ENCODE measurements around the gene SP6.

Gene SP6

GRCh38 chr17:47834756-47835155, 16.2 kb downstream of the SP6 start:
- no peak for DNase-seq (ENCODE audit: low read depth)

GRCh38 chr17:47831934-47832327, 19.0 kb downstream of the SP6 start:
- no peak for DNase-seq (ENCODE audit: low read depth)

- peak; percentile 87 for DNase-seq (ENCODE audit: low read depth)
Observed at GRCh38 chr17:47831003-47831933, 19.7 kb downstream of the SP6 start, which contains the start of the genes LRRC46 and MRPL10. Gene LRRC46 (plus strand): TSS chr17:47831670. CDS start chr17:47831990, 320 bp downstream. Gene MRPL10 (minus strand): TSS chr17:47831541. CDS start chr17:47831511, 30 bp downstream.

GRCh38 chr17:47830396-47831002, 20.5 kb downstream of the SP6 start:
- no peak for DNase-seq (ENCODE audit: low read depth)

- DNase-seq (ENCODE audit: low read depth): peak; percentile 27
Observed at GRCh38 chr17:47829870-47830269, 21.1 kb downstream of the SP6 start.

GRCh38 chr17:47823519-47823918, 27.4 kb downstream of the SP6 start:
- no peak for DNase-seq (ENCODE audit: low read depth)

GRCh38 chr17:47822785-47823184, 28.2 kb downstream of the SP6 start:
- no peak for DNase-seq (ENCODE audit: low read depth)

GRCh38 chr17:47821424-47822391, 29.3 kb downstream of the SP6 start, which contains the start of gene OSBPL7:
Gene OSBPL7 (minus strand): TSS chr17:47821794. CDS start chr17:47820278, 1,516 bp downstream.
- DNase-seq (ENCODE audit: low read depth): peak; percentile 67

- no peak for DNase-seq (ENCODE audit: low read depth)
Observed at GRCh38 chr17:47821031-47821423, 29.9 kb downstream of the SP6 start.

- no peak for DNase-seq (ENCODE audit: low read depth)
Observed at GRCh38 chr17:47820033-47820789, 30.8 kb downstream of the SP6 start.

- no peak for DNase-seq (ENCODE audit: low read depth)
Observed at GRCh38 chr17:47819475-47819874, 31.5 kb downstream of the SP6 start.

GRCh38 chr17:47818002-47818695, 32.8 kb downstream of the SP6 start:
- DNase-seq (ENCODE audit: low read depth): no peak

GRCh38 chr17:47816947-47817346, 34.0 kb downstream of the SP6 start:
- no peak for DNase-seq (ENCODE audit: low read depth)

- no peak for DNase-seq (ENCODE audit: low read depth)
Observed at GRCh38 chr17:47816111-47816735, 34.7 kb downstream of the SP6 start.

GRCh38 chr17:47815106-47815918, 35.7 kb downstream of the SP6 start:
- no peak for DNase-seq (ENCODE audit: low read depth)

- DNase-seq (ENCODE audit: low read depth): no peak
Observed at GRCh38 chr17:47813512-47814031, 37.4 kb downstream of the SP6 start.

GRCh38 chr17:47813077-47813476, 37.9 kb downstream of the SP6 start:
- no peak for DNase-seq (ENCODE audit: low read depth)

- no peak for DNase-seq (ENCODE audit: low read depth)
Observed at GRCh38 chr17:47812146-47812920, 38.6 kb downstream of the SP6 start.

Measured in stimulated activated CD8-positive, alpha-beta memory T cell treated with anti-CD3 and anti-CD28 coated beads, Interleukin-12 subunit alpha, Interleukin-12 subunit beta, amount 100 ng/mL, for 1 hour (primary cell).